ENCODE measurements around the gene MRTFA. TPM values are rescaled to one million over a fixed set of nuclear protein-coding genes. Genes with fewer than 3 reads are reported as not detected.
A peak's percentile ranks its signal among the peaks of the same experiment; 100 is the strongest.
"Not testable (repeated sequence)": the region's sequence is repeated elsewhere in the genome, so short reads cannot be mapped to it uniquely, and the experiment has no call there.

The MRTFA gene
- total and polyA plus RNA-seq, 9 of the 15 experiments (the other 6 are each of a cell fraction or from before 2014, with no cell fraction given), result 0.84 to 21.1 (median 3.7) TPM

DNA sequence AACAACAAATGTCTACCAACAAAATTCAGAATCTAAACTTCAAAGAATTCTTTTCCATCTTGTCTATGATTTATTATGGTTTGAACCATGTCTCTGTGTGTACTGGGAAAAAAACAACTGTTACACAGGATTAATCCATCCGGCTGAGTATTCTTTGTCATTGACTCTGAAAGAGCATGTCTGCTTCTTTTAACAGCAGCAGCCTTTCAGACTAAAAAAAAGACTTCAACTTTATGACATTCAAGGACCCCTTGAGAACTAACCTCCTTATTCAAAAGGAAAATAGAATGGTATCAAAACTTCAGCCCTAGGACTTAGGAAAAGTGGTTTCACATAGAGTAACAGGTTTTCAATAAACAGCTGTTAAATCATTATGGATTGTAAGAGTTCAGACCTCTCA is 79.9 kb downstream of the MRTFA start (continued):
- TF ChIP-seq, protein P1, sequence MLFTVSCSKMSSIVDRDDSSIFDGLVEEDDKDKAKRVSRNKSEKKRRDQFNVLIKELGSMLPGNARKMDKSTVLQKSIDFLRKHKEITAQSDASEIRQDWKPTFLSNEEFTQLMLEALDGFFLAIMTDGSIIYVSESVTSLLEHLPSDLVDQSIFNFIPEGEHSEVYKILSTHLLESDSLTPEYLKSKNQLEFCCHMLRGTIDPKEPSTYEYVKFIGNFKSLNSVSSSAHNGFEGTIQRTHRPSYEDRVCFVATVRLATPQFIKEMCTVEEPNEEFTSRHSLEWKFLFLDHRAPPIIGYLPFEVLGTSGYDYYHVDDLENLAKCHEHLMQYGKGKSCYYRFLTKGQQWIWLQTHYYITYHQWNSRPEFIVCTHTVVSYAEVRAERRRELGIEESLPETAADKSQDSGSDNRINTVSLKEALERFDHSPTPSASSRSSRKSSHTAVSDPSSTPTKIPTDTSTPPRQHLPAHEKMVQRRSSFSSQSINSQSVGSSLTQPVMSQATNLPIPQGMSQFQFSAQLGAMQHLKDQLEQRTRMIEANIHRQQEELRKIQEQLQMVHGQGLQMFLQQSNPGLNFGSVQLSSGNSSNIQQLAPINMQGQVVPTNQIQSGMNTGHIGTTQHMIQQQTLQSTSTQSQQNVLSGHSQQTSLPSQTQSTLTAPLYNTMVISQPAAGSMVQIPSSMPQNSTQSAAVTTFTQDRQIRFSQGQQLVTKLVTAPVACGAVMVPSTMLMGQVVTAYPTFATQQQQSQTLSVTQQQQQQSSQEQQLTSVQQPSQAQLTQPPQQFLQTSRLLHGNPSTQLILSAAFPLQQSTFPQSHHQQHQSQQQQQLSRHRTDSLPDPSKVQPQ (CRISPR knock-in tag; IDR thresholded peaks at IDR 0.05; ENCODE audit: borderline replicate concordance), result no peak
- TF ChIP-seq GTF2F1 (IDR thresholded peaks at IDR 0.05; ENCODE audit: low read depth, low read length), result no peak
- no peak for TF ChIP-seq RBFOX2 (IDR thresholded peaks at IDR 0.05; ENCODE audit: low read depth, low read length)
- TF ChIP-seq CREB1 (IDR thresholded peaks at IDR 0.05), result no peak
- no peak for TF ChIP-seq CREB1 (CRISPR knock-in tag; IDR thresholded peaks at IDR 0.05)

DNA sequence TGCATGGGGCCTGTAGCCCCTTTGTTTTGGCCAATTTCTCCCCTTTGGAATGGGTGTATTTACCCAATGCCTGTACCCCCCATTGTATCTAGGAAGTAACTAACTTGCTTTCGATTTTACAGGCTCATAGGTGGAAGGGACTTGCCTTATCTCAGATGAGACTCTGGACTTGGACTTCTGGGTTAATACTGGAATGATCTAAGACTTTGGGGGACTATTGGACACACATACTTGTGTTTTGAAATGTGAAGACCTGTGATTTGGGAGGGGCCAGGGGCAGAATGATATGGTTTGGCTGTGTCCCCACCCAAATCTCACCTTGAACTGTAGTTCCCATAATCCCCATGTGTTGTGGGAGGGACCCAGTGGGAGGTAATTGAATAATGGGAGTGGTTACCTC is 82.5 kb downstream of the MRTFA start:
- H4K20me1 ChIP-seq (replicated peaks; ENCODE audit: control insufficient read depth, insufficient read depth, low read length); ATAC-seq; DNase-seq (ENCODE audit: extremely low read depth in 1 of 4, low spot score in 3 of 4); H3K27ac ChIP-seq (ENCODE audit: extremely low read depth, low read depth, low read length); H3K9ac ChIP-seq (ENCODE audit: insufficient read depth in 1 of 2, low read depth in 2 of 2, low read length in 2 of 2); H3K4me2 ChIP-seq (ENCODE audit: insufficient read depth, low read length); POLR2A ChIA-PET; H3K4me3 ChIP-seq; H3K9me3 ChIP-seq (replicated peaks; ENCODE audit: control insufficient read depth, insufficient read depth, low read depth, low read length); H3K9me1 ChIP-seq (ENCODE audit: control insufficient read depth, insufficient read depth, low read length); H3K79me2 ChIP-seq (ENCODE audit: control insufficient read depth, insufficient read depth, low read length); H3K36me3 ChIP-seq (ENCODE audit: control insufficient read depth, insufficient read depth, low read length); CTCF ChIA-PET (ENCODE audit: low intra/inter-chr PET ratio); FAIRE-seq; H2AFZ ChIP-seq (ENCODE audit: low read depth, low read length); H3K27me3 ChIP-seq (ENCODE audit: control insufficient read depth in 2 of 2, insufficient read depth in 2 of 2, low read length in 2 of 2); BruUV-seq (replicated peaks): not testable (repeated sequence)
- TF ChIP-seq CC2D1A (IDR thresholded peaks at IDR 0.05), result 0 out of 2 replicates have a peak, but pooled peaks have one; percentile 19
- 100% methylated on average over 1 of the region's 1 CpG for WGBS (ENCODE audit: insufficient coverage, low coverage, missing lambda C conversion rate)
- intact Hi-C loops (cut with micrococcal nuclease) (loop anchor here (5.0 kb wide), 1 partner anchor 117 kb away; no protein-coding TSS in a partner anchor), in situ Hi-C loops (cut with MboI) (loop anchor here (10.0 kb wide), 2 partner anchors 91 to 341 kb away; no protein-coding TSS in a partner anchor)
- peaks cover 3 to 14% of the 10 kb centered on the region in 2 experiments; a peak in 4 of 5 replicates for H3K4me1 ChIP-seq (replicated peaks in 1 of 2; ENCODE audit: control insufficient read depth in 2 of 2, insufficient read depth in 2 of 2, low read length in 2 of 2)
